Hepatocyte (in vitro differentiated cells): ENCODE measurements around the gene ITPR1.

Experiments
- CTCF ChIP-seq: fragments of 200-600 bp; sonication (generic); IDR thresholded peaks from 2 replicates; pipeline ENCODE4 v1.5.1; 2016; ENCODE audit warnings: antibody characterized with exemption, mild to moderate bottlenecking; ENCODE audit not compliant: poor library complexity
- EZH2phosphoT487 ChIP-seq: fragments of 200-600 bp; sonication (generic); IDR thresholded peaks from one replicate; pipeline ENCODE4 v1.6.1; 2018; ENCODE audit warnings: antibody characterized with exemption, mild to moderate bottlenecking, low read depth, moderate library complexity; ENCODE audit not compliant: unreplicated experiment, severe bottlenecking

- TF ChIP-seq CTCF = no peak
- TF ChIP-seq EZH2phosphoT487 = no peak
These were observed 265.2 kb downstream of the ITPR1 start for GRCh38 chr3:4758249-4758860.
